BLaER1 (cell line): Measurements from ENCODE around the gene CNKSR1.

ENCODE experiments used
- H3K27ac ChIP-seq: shearing (Covaris generic); formaldehyde crosslinking; 2 replicates; pipeline ENCODE4 v1.8.1; 2022
- H3K27me3 ChIP-seq: shearing (Covaris generic); formaldehyde crosslinking; 2 replicates; pipeline ENCODE4 v1.8.1; 2022
- H3K36me3 ChIP-seq: shearing (Covaris generic); formaldehyde crosslinking; 2 replicates; pipeline ENCODE4 v1.8.1; 2022
- H3K4me1 ChIP-seq: shearing (Covaris generic); formaldehyde crosslinking; 2 replicates; pipeline ENCODE4 v1.8.1; 2022
- H3K4me2 ChIP-seq: shearing (Covaris generic); formaldehyde crosslinking; 2 replicates; pipeline ENCODE4 v1.8.1; 2022
- H3K4me3 ChIP-seq: shearing (Covaris generic); formaldehyde crosslinking; 2 replicates; pipeline ENCODE4 v1.8.1; 2022
- H3K9ac ChIP-seq: shearing (Covaris generic); formaldehyde crosslinking; 2 replicates; pipeline ENCODE4 v1.8.1; 2022
- H3K9me3 ChIP-seq: shearing (Covaris generic); formaldehyde crosslinking; 2 replicates; pipeline ENCODE4 v1.8.1; 2022
- H4K20me1 ChIP-seq: shearing (Covaris generic); formaldehyde crosslinking; 2 replicates; pipeline ENCODE4 v1.8.1; 2022
- Cebpa-rat ChIP-seq: shearing (Covaris generic); IDR thresholded peaks from 2 replicates; pipeline ENCODE4 v1.8.1; 2022

Gene CNKSR1

DNA sequence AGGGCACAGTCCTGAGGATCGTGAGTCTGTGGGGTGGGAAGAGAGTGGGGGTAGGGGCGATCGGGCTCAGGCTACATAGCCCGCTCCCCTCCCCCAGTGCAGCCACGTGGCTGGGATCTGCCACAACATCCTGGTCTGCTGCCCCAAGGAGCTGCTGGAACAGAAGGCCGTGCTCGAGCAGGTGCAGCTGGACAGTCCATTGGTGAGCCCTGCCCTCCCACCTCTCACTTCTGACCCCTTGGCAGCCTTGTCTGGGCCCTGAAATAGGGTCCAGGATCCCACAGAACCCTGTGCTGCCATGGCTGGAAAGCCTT, 5.0 kb downstream of the CNKSR1 start:
- Histone ChIP-seq H3K9me3 (no peaks in the 10 kb centered on the region), H3K27me3 (no peaks in the 10 kb centered on the region), H3K36me3 (no peaks in the 10 kb centered on the region), H4K20me1 (no peaks in the 10 kb centered on the region), H3K4me3 (no peak overlapping the region), H3K4me2 (no peak overlapping the region), H3K9ac (no peak overlapping the region), H3K4me1 (no peaks in the 10 kb centered on the region), H3K27ac (no peak overlapping the region)
- no peak for TF ChIP-seq Cebpa-rat

DNA sequence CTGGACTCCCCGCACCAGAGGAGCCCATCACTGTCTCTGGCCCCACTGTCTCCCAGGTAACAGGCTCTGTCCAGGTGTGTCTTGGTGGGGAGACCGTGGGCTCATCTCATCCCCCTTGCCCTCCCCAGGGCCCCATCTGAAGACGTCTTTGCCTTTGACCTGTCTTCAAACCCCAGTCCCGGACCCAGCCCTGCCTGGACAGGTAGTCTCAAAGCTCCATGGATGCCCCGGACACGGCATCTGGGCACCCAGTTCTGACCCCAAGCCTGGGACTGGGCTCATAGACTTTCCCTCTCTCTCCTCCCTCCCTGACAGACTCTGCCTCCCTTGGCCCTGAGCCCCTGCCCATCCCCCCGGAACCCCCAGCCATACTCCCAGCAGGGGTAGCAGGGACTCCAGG, 6.8 kb downstream of the CNKSR1 start:
- Histone ChIP-seq H3K36me3 (no peaks in the 10 kb centered on the region), H3K9ac (no peak overlapping the region), H3K27ac (no peak overlapping the region), H3K27me3 (no peaks in the 10 kb centered on the region), H3K4me2 (no peak overlapping the region), H3K4me1 (no peaks in the 10 kb centered on the region), H3K9me3 (no peaks in the 10 kb centered on the region), H4K20me1 (no peaks in the 10 kb centered on the region), H3K4me3 (no peak overlapping the region)
- no peak for TF ChIP-seq Cebpa-rat

DNA sequence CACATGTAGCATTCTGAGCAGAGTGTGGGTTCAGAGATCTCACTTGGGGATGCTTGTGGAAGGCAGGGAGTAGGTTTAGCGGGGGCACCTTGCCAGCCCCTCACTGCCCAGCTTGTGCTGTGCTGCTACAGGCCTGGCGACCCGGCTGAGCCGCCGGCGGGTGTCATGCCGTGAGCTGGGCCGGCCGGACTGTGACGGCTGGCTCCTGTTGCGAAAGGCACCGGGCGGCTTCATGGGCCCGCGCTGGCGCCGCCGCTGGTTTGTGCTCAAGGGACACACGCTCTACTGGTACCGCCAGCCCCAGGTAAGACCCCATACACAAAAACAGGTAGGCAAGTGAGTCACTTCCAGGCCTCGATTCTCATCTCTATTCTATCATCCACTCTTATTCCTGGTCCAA, 7.6 kb downstream of the CNKSR1 start:
- Histone ChIP-seq H3K9me3 (no peaks in the 10 kb centered on the region), H3K36me3 (no peaks in the 10 kb centered on the region), H4K20me1 (no peaks in the 10 kb centered on the region), H3K9ac (no peak overlapping the region), H3K27me3 (no peaks in the 10 kb centered on the region), H3K4me3 (no peak overlapping the region), H3K27ac (no peak overlapping the region), H3K4me2 (no peak overlapping the region), H3K4me1 (no peaks in the 10 kb centered on the region)
- TF ChIP-seq Cebpa-rat, result no peak

DNA sequence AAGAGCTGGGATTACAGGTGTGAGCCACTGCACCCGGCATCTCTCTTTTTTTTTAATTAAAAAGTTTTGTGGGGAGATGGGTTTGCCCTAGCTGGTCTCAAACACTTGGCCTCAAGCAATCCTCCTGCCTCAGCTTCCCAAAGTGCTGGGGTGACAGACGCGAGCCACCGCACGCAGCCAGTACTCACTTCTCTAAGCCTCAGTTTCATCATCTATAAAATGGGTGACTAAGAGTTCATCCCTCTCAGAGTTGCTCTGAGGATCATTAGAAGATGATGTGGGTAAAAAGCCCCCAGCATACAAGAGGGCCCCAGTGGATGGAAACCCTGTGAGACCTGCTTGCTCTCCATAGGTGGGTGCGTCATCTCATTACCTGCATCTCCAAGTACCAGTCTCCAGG, 10.6 kb downstream of the CNKSR1 start:
- Histone ChIP-seq H3K4me1 (peaks cover 15% of the 10 kb centered on the region), H3K9me3 (no peaks in the 10 kb centered on the region), H4K20me1 (no peaks in the 10 kb centered on the region), H3K27me3 (no peaks in the 10 kb centered on the region), H3K4me2 (no peak overlapping the region), H3K36me3 (no peaks in the 10 kb centered on the region), H3K4me3 (no peak overlapping the region), H3K27ac (no peak overlapping the region), H3K9ac (no peak overlapping the region)
- TF ChIP-seq Cebpa-rat, result no peak

DNA sequence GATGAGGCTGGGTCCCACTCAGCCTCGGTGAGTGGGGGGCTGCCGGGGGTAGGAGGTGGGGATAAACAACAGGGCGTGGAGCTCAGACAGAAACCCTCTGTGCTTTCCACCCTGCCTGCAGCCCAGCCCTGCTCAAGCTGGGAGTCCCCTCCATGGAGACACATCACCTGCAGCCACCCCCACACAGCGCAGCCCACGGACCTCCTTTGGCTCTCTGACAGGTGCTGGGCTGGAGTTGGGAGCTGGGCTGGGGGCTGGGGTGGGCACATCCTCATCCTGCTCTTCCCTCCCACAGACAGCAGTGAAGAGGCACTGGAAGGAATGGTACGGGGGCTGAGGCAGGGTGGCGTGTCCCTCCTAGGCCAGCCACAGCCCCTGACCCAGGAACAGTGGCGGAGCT, 11.2 kb downstream of the CNKSR1 start:
- H3K4me3 ChIP-seq, result no peak overlapping the region
- H3K36me3 ChIP-seq, result no peaks in the 10 kb centered on the region
- no peak overlapping the region for H3K27ac ChIP-seq
- H4K20me1 ChIP-seq, result no peaks in the 10 kb centered on the region
- no peak overlapping the region for H3K4me2 ChIP-seq
- TF ChIP-seq Cebpa-rat, result no peak
- H3K9me3 ChIP-seq, result no peaks in the 10 kb centered on the region
- H3K4me1 ChIP-seq, result peaks cover 15% of the 10 kb centered on the region
- no peak overlapping the region for H3K9ac ChIP-seq
- no peaks in the 10 kb centered on the region for H3K27me3 ChIP-seq

DNA sequence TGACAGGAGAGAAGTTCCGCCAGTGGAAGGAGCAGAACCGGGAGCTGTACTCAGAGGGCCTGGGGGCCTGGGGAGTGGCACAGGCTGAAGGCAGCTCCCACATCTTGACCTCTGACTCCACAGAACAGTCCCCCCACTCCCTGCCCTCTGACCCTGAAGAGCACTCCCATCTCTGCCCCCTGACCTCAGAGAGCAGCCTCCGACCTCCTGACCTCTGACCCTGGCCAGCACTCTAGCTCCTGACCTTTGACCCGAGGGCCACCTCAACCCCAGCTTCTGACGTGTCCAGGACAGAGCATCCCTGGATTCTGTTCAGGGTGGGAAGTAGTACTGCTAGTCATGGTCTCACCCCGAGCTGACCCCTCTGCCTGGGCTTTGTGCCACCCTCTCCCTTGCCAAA, 12.0 kb downstream of the CNKSR1 start:
- no peak for TF ChIP-seq Cebpa-rat
- Histone ChIP-seq H3K9ac (no peak overlapping the region), H3K4me3 (no peak overlapping the region), H3K9me3 (no peaks in the 10 kb centered on the region), H3K4me1 (peaks cover 15% of the 10 kb centered on the region), H3K27me3 (no peaks in the 10 kb centered on the region), H3K36me3 (no peaks in the 10 kb centered on the region), H3K27ac (no peak overlapping the region), H3K4me2 (no peak overlapping the region), H4K20me1 (no peaks in the 10 kb centered on the region)

DNA sequence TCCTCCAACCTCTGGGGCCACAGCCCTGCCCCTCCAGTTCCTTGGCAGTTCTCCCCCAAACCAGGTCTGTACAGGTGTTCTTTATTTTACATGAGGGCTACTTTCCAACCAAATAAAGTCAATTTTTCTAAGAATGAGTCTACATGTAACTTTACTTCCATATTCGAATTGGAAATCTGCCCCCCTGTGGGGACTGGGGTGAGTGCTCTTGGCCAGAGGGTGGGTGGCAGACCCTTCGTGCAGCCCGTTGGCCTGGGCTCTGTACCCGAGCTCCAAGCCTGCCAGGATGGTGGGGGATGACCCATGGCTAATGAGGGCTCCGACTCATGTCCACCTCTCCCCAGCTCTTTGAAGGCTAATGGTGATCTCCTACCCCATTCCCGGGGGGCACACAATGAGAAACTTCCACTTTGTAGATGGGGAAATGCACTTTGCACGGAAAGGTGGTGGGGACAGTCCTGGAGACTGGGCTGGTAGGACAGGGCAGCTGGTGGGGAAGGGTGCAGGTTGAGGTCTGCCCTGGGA, 12.5 kb downstream of the CNKSR1 start:
- Histone ChIP-seq H3K27me3 (no peaks in the 10 kb centered on the region), H3K36me3 (no peaks in the 10 kb centered on the region), H3K4me3 (no peak overlapping the region), H3K9me3 (no peaks in the 10 kb centered on the region), H3K4me2 (no peak overlapping the region), H4K20me1 (no peaks in the 10 kb centered on the region), H3K9ac (no peak overlapping the region), H3K4me1 (peaks cover 15% of the 10 kb centered on the region), H3K27ac (no peak overlapping the region)
- TF ChIP-seq Cebpa-rat, result no peak

DNA sequence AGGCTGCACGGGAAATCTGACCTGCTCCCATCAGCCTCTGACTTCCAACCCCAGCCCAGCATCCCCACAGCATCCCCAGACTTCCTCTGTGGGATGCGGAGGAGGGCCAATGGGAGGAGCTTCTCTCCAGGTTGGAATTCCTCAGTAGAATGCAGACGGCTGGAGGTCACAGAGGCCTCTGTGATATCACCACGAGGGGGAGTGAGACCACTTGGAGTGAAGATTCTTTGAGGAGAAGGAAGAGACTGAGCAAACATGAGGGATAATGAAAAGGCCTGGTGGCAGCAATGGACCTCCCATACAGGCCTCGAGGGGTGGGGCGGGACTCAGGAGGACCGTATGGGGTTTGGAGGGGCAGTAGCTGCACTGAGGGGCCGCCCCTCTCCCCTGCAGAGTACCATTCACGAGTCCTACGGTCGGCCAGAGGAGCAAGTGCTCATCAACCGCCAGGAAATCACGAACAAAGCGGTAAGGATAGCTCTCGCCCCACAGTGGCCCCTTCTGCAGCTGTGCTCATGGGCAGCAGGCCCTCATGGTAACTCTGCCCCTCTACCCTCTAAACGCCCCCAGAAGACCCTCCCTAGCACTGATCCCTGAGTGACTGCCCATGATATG, 13.2 kb downstream of the CNKSR1 start, which contains the start of gene CATSPER4:
TSS of gene CATSPER4 (plus strand) at position 230 of the 615 bp plus-strand sequence. CDS start at position 256, 26 bp downstream.
- Histone ChIP-seq H3K4me2 (peak within 1 kb of the TSS; percentile 49), H4K20me1 (no peaks in the 10 kb centered on the region), H3K27ac (no peak within 1 kb of the TSS), H3K36me3 (no peaks in the 10 kb centered on the region), H3K27me3 (no peaks in the 10 kb centered on the region), H3K4me3 (no peak within 1 kb of the TSS), H3K4me1 (peaks cover 15% of the 10 kb centered on the region), H3K9me3 (no peaks in the 10 kb centered on the region), H3K9ac (no peak within 1 kb of the TSS)
- TF ChIP-seq Cebpa-rat, result no peak

DNA sequence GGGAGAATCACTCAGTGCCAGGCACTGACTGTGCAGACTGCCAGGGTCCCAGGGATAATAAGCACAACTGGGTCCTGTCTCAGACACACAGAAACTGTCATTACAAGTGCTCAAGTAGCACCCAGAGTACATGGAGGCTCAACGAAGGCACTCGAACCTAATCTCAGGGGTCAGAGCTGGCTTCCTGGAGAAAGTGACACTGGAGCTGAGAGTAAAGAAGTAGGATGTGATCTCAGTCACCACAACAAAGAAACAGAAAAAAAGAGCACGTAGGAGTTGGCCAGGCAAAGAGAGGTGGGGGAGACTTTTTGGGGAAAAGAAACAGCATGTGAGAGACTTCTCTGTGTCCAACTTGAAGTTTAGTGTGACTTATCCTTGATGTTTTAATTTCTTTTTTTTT, 14.4 kb downstream of the CNKSR1 start:
- no peaks in the 10 kb centered on the region for H3K36me3 ChIP-seq
- no peak overlapping the region for H3K27ac ChIP-seq
- H3K4me1 ChIP-seq, result peaks cover 15% of the 10 kb centered on the region
- H4K20me1 ChIP-seq, result no peaks in the 10 kb centered on the region
- no peak overlapping the region for H3K4me3 ChIP-seq
- no peaks in the 10 kb centered on the region for H3K9me3 ChIP-seq
- peak overlapping the region; percentile 49 for H3K4me2 ChIP-seq
- H3K9ac ChIP-seq, result no peak overlapping the region
- no peak for TF ChIP-seq Cebpa-rat
- H3K27me3 ChIP-seq, result no peaks in the 10 kb centered on the region

DNA sequence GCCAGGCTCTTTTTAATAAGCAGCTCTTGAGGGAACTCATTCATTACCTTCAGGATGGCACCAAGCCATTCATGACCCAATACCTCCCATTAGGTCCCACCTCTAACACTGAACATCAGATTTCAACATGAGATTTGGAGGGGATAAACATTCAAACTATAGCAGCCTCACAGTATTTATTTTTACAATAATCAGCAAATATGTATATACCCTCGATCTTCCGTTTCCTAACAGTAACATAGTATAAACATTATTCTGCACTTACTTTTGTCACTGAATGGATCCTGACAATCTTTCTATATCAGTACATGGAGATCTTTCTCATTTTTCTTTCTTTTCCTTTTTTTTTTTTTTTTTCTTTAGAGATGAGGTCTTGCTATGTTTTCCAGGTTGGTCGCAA, 18.5 kb downstream of the CNKSR1 start:
- H3K4me3 ChIP-seq, result no peak overlapping the region
- H3K4me1 ChIP-seq, result peaks cover 15% of the 10 kb centered on the region
- no peaks in the 10 kb centered on the region for H4K20me1 ChIP-seq
- no peaks in the 10 kb centered on the region for H3K36me3 ChIP-seq
- H3K27me3 ChIP-seq, result no peaks in the 10 kb centered on the region
- no peak for TF ChIP-seq Cebpa-rat
- no peak overlapping the region for H3K27ac ChIP-seq
- H3K9ac ChIP-seq, result no peak overlapping the region
- H3K4me2 ChIP-seq, result no peak overlapping the region
- H3K9me3 ChIP-seq, result no peaks in the 10 kb centered on the region

DNA sequence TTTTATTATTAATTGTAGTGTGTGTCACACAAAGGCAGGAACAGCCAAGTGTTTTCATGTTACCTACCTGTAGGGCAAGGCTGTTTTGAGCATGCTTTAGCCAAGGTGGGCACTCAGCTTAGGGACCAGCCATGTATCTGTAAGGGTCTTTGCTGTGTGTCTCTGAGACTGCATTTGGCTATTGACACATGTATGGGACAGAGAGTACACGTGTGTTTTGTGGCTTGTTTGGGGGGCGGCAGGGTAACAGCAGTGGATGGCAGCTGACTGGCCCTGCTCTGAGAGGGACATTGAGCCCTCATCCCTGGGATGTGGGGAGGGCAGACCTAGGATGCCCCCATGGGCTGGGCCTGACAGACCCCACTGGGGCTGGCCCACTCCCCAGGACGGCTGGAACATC, 20.0 kb downstream of the CNKSR1 start:
- no peaks in the 10 kb centered on the region for H3K36me3 ChIP-seq
- no peak overlapping the region for H3K4me2 ChIP-seq
- no peaks in the 10 kb centered on the region for H3K27me3 ChIP-seq
- H3K9me3 ChIP-seq, result no peaks in the 10 kb centered on the region
- 0 out of 2 replicates have a peak, but pooled peaks cover under 1% of the 10 kb centered on the region for H3K4me1 ChIP-seq
- no peak overlapping the region for H3K27ac ChIP-seq
- H3K4me3 ChIP-seq, result no peak overlapping the region
- TF ChIP-seq Cebpa-rat, result no peak
- no peaks in the 10 kb centered on the region for H4K20me1 ChIP-seq
- H3K9ac ChIP-seq, result no peak overlapping the region
